HCT116 (cell line): ENCODE measurements around the gene CCDC134. TPM values are rescaled to one million over a fixed set of nuclear protein-coding genes. Genes with fewer than 3 reads are reported as not detected.

Source experiments
- ATAC-seq: fragments of 200-7000 bp; cut with Tn5 transposase; 2 replicates; pipeline ENCODE4 v1.9.1; 2020; ENCODE audit warnings: mild to moderate bottlenecking, moderate library complexity
- BruUV-seq: library from RNA; stranded (reverse); fragments of 400-500 nt; replicated peaks from 2 replicates; lab custom pipeline; 2021; lab: Mats Ljungman, UMichigan
- CTCF ChIA-PET: fragments of 300-600 bp; sonication (Branson Sonifier 250); formaldehyde crosslinking; loops from one replicate; lab custom pipeline; 2021; ENCODE audit warnings: antibody characterized with exemption; lab: Charles Lee
- POLR2A ChIA-PET: fragments of 300-600, 350-600 bp; sonication (Branson Sonifier 250); formaldehyde crosslinking; loops from one replicate; lab custom pipeline; 2021; ENCODE audit warnings: antibody characterized with exemption; lab: Charles Lee
- RAD21 ChIA-PET, 2 experiments: fragments of 300-600 bp; sonication (Branson Sonifier 250); formaldehyde crosslinking; loops; one replicate each; lab custom pipeline; 2023; ENCODE audit warnings: low total read pairs in 2 of 2; ENCODE audit not compliant: uncharacterized antibody in 2 of 2, unreplicated experiment in 2 of 2, low non-redundant PET in 1 of 2; lab: Charles Lee
- DNase-seq: peaks from one replicate; pipeline ENCODE4 v3.0.0-alpha.2; 2010; ENCODE audit warnings: low read depth, low spot score
- H2AFZ ChIP-seq: fragments of 200-600 bp; shearing (Covaris generic), sonication (generic); 2 replicates; pipeline ENCODE4 v1.6.1; 2017; ENCODE audit warnings: low read depth, mixed run types, mixed read lengths, antibody characterized with exemption, low read length; ENCODE audit not compliant: poor library complexity, severe bottlenecking
- H3K27ac ChIP-seq: 2 replicates; pipeline ENCODE4 v1.5.1; 2012; ENCODE audit warnings: low read depth, low read length
- H3K27me3 ChIP-seq: fragments of 200-600 bp; sonication (generic); 2 replicates; pipeline ENCODE4 v1.6.1; 2016; ENCODE audit warnings: mixed run types, low read length, mixed read lengths; ENCODE audit not compliant: insufficient read depth
- H3K36me3 ChIP-seq, 2 experiments: fragments of 200-500 bp in 1 of 2; fragments of 200-600 bp in 1 of 2; sonication (Bioruptor generic) in 1 of 2; sonication (generic) in 1 of 2; 2 replicates each; pipeline versions ENCODE4 v1.5.1 to v1.6.1; 2014 to 2016; ENCODE audit warnings: low read length in 2 of 2, inconsistent platforms in 1 of 2, mixed read lengths in 1 of 2, mixed run types in 1 of 2; ENCODE audit not compliant: insufficient read depth in 2 of 2, control insufficient read depth in 1 of 2
- H3K4me1 ChIP-seq, 2 experiments: fragments of 200-600 bp in 1 of 2; sonication (generic) in 1 of 2; 2 replicates each; pipeline versions ENCODE4 v1.5.1 to v1.6.1; 2012 to 2017; ENCODE audit warnings: low read length in 2 of 2, inconsistent platforms in 1 of 2, mild to moderate bottlenecking in 1 of 2, mixed read lengths in 1 of 2, mixed run types in 1 of 2, moderate library complexity in 1 of 2; ENCODE audit not compliant: insufficient read depth in 2 of 2, control insufficient read depth in 1 of 2
- H3K4me2 ChIP-seq: fragments of 200-600 bp; sonication (generic); 2 replicates; pipeline ENCODE4 v1.6.1; 2017; ENCODE audit warnings: mixed run types, low read length, mixed read lengths
- H3K4me3 ChIP-seq, 2 experiments: fragments of 200-600 bp in 1 of 2; sonication (generic) in 1 of 2; replicated peaks in 1 of 2; 2 replicates each; pipeline ENCODE4 v1.5.1; 2011 to 2016; ENCODE audit warnings: low read length in 2 of 2, control low read depth in 1 of 2, low read depth in 1 of 2, mild to moderate bottlenecking in 1 of 2, mixed read lengths in 1 of 2, mixed run types in 1 of 2
- H3K79me2 ChIP-seq: fragments of 200-600 bp; sonication (generic); 2 replicates; pipeline ENCODE4 v1.6.1; 2017; ENCODE audit warnings: mild to moderate bottlenecking, mixed run types, low read length, moderate library complexity, mixed read lengths; ENCODE audit not compliant: insufficient read depth
- H3K9ac ChIP-seq: fragments of 200-600 bp; sonication (generic); 2 replicates; pipeline ENCODE4 v1.6.1; 2016; ENCODE audit warnings: low read length, mixed read lengths
- H3K9me2 ChIP-seq: fragments of 200-600 bp; sonication (generic), shearing (Covaris generic); 2 replicates; pipeline ENCODE4 v1.6.1; 2017; ENCODE audit warnings: mixed run types, mild to moderate bottlenecking, moderate library complexity; ENCODE audit not compliant: insufficient read depth
- H3K9me3 ChIP-seq, 2 experiments: fragments of 200-500 bp in 1 of 2; fragments of 200-600 bp in 1 of 2; sonication (Bioruptor generic) in 1 of 2; sonication (generic) in 1 of 2; 2 replicates each; pipeline ENCODE4 v1.6.1; 2014 to 2017; ENCODE audit warnings: low read length in 2 of 2, mixed read lengths in 2 of 2, inconsistent platforms in 1 of 2, low read depth in 1 of 2, mild to moderate bottlenecking in 1 of 2, mixed run types in 1 of 2, moderate library complexity in 1 of 2; ENCODE audit not compliant: control insufficient read depth in 1 of 2, insufficient read depth in 1 of 2
- H4K20me1 ChIP-seq: fragments of 200-600 bp; sonication (generic), shearing (Covaris generic); 2 replicates; pipeline ENCODE4 v1.6.1; 2017; ENCODE audit warnings: mixed run types, mild to moderate bottlenecking, moderate library complexity; ENCODE audit not compliant: insufficient read depth
- ATF3 ChIP-seq: IDR thresholded peaks from 2 replicates; pipeline ENCODE4 v1.6.1; 2012
- CBX3 ChIP-seq: IDR thresholded peaks from 2 replicates; pipeline ENCODE4 v1.6.1; 2012; ENCODE audit warnings: low read depth
- CTCF ChIP-seq, 3 experiments: fragments of 200-600 bp in 1 of 3; sonication (generic) in 1 of 3; IDR thresholded peaks in 2 of 3; conservative IDR thresholded peaks in 1 of 3; 2 replicates each; pipeline ENCODE4 v1.5.1; 2012 to 2017; ENCODE audit warnings: low read depth in 2 of 3, low read length in 2 of 3, antibody characterized with exemption in 1 of 3, borderline replicate concordance in 1 of 3, control low read depth in 1 of 3, mild to moderate bottlenecking in 1 of 3, mixed read lengths in 1 of 3, mixed run types in 1 of 3, moderate library complexity in 1 of 3; ENCODE audit not compliant: insufficient read depth in 1 of 3
- EGR1 ChIP-seq: IDR thresholded peaks from 2 replicates; pipeline ENCODE4 v1.6.1; 2012; ENCODE audit warnings: low read depth
- EZH2 ChIP-seq: fragments of 200-600 bp; sonication (generic); IDR thresholded peaks from 2 replicates; pipeline ENCODE4 v1.6.1; 2017; ENCODE audit warnings: antibody characterized with exemption, mixed run types
- EZH2phosphoT487 ChIP-seq: fragments of 200-600 bp; IDR thresholded peaks from 2 replicates; pipeline ENCODE4 v1.6.1; 2018; ENCODE audit warnings: antibody characterized with exemption, borderline replicate concordance
- FOSL1 ChIP-seq: IDR thresholded peaks from 2 replicates; pipeline ENCODE4 v1.6.1; 2012; ENCODE audit warnings: low read depth
- MAX ChIP-seq: IDR thresholded peaks from 2 replicates; pipeline ENCODE4 v1.6.1; 2012
- POLR2A ChIP-seq: IDR thresholded peaks from 2 replicates; pipeline ENCODE4 v1.7.0; 2011; ENCODE audit warnings: borderline replicate concordance; ENCODE audit not compliant: insufficient read depth, insufficient read length; ENCODE audit errors: extremely low read depth
- RAD21 ChIP-seq: IDR thresholded peaks from 2 replicates; pipeline ENCODE4 v1.6.1; 2012; ENCODE audit warnings: low read depth, mild to moderate bottlenecking
- REST ChIP-seq: IDR thresholded peaks from 2 replicates; pipeline ENCODE4 v1.6.1; 2012; ENCODE audit warnings: low read depth
- SIN3A ChIP-seq: IDR thresholded peaks from 2 replicates; pipeline ENCODE4 v1.6.1; 2012; ENCODE audit warnings: low read depth
- SRF ChIP-seq: IDR thresholded peaks from 2 replicates; pipeline ENCODE4 v1.6.1; 2012; ENCODE audit warnings: low read depth
- TCF7L2 ChIP-seq: IDR thresholded peaks from 2 replicates; pipeline ENCODE4 v1.7.0; 2011; ENCODE audit warnings: borderline replicate concordance, inconsistent platforms; ENCODE audit not compliant: insufficient read depth, insufficient read length; ENCODE audit errors: extremely low read depth
- YY1 ChIP-seq: IDR thresholded peaks from 2 replicates; pipeline ENCODE4 v1.6.1; 2011; ENCODE audit warnings: low read length, low read depth, moderate library complexity, mild to moderate bottlenecking; ENCODE audit not compliant: insufficient replicate concordance; ENCODE audit errors: extremely low read depth
- ZBTB33 ChIP-seq: IDR thresholded peaks from 2 replicates; pipeline ENCODE4 v1.6.1; 2011; ENCODE audit warnings: mild to moderate bottlenecking, low read length, moderate library complexity; ENCODE audit not compliant: insufficient replicate concordance; ENCODE audit errors: extremely low read depth
- ZFX ChIP-seq: fragments of 450-650 bp; IDR thresholded peaks from 2 replicates; pipeline ENCODE4 v1.6.1; 2017
- ZNF274 ChIP-seq: fragments of 200-500 bp; sonication (Bioruptor generic); IDR thresholded peaks from 2 replicates; pipeline ENCODE4 v1.6.1; 2014; ENCODE audit warnings: mild to moderate bottlenecking, low read depth, low read length, inconsistent platforms
- intact Hi-C: fragments of 100-400 bp; cut with micrococcal nuclease; formaldehyde crosslinking; loops from 2 replicates; pipeline ENCODE4 v1.10.0; 2022
- total RNA-seq: library from RNA; stranded (reverse); gene quantifications from one replicate; pipeline ENCODE4 v1.2.1, GENCODE V29; 2021; ENCODE audit not compliant: unreplicated experiment

CCDC134 gene
- total RNA-seq, 1 experiment from 2014 or later: 15.8 TPM

- H3K27ac ChIP-seq: no peak overlapping the region
- ChIA-PET CTCF (interaction anchor here (1.3 kb wide), 1 partner anchor 61 kb away, joined by 4 read pairs; no protein-coding TSS in a partner anchor), RAD21 (no interaction called here), POLR2A (no interaction called here)
- no peak overlapping the region for H2AFZ ChIP-seq
- intact Hi-C loops: no loop called here
- BruUV-seq: no TSS peak
- H4K20me1 ChIP-seq: no peaks in the 10 kb centered on the region
- H3K4me2 ChIP-seq: no peak overlapping the region
- no peak overlapping the region for H3K4me3 ChIP-seq
- peaks cover 0 to 6% of the 10 kb centered on the region in 2 experiments; a peak in 3 of 4 replicates for H3K4me1 ChIP-seq
- H3K9me3 ChIP-seq: no peaks in the 10 kb centered on the region
- H3K27me3 ChIP-seq: no peaks in the 10 kb centered on the region
- H3K36me3 ChIP-seq: no peaks in the 10 kb centered on the region
- no peaks in the 10 kb centered on the region for H3K79me2 ChIP-seq
- no peak overlapping the region for H3K9ac ChIP-seq
- H3K9me2 ChIP-seq: no peaks in the 10 kb centered on the region
- TF ChIP-seq POLR2A: no peak
- no peak for TF ChIP-seq SRF
- no peak for TF ChIP-seq ZFX
- no peak for TF ChIP-seq SIN3A
- no peak for TF ChIP-seq RAD21
- no peak for TF ChIP-seq CTCF (IDR thresholded peaks at IDR 0.05 in 2 of 3, conservative IDR thresholded peaks at IDR 0.05 in 1 of 3; ENCODE audit: borderline replicate concordance in 1 of 3, insufficient read depth in 1 of 3, low read depth in 2 of 3, low read length in 2 of 3)
- TF ChIP-seq CBX3: no peak
- no peak for TF ChIP-seq REST
- no peak for TF ChIP-seq ZNF274
- TF ChIP-seq TCF7L2: no peak
- TF ChIP-seq EGR1: no peak
- no peak for TF ChIP-seq ATF3
- no peak for TF ChIP-seq EZH2phosphoT487
- TF ChIP-seq YY1: no peak
- no peak for TF ChIP-seq EZH2
- no peak for TF ChIP-seq ZBTB33
- TF ChIP-seq MAX: no peak
- no peak for TF ChIP-seq FOSL1
- ATAC-seq: no peak
- DNase-seq: no peak
These were observed 42.2 kb upstream of the CCDC134 start for GRCh38 chr22:41758231-41758630.
